ENCODE results near the gene ANTXR1.

DNA sequence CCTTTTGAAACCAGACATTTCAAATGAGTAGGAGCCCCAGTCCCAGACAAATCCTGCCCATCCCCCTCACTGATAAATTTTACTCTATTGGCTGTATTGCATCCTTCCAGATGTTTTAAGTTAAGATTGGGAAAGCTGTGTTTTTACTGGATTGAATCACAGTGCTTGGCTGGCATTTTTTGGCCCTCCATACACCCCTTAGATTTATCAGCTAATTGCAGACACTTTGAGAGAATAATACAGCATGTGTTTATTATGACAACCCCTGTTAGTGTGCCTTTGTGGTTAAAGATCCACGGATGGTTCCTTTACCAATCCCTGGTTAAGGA lies 74.9 kb downstream of the ANTXR1 start:
- TF ChIP-seq, protein P1, sequence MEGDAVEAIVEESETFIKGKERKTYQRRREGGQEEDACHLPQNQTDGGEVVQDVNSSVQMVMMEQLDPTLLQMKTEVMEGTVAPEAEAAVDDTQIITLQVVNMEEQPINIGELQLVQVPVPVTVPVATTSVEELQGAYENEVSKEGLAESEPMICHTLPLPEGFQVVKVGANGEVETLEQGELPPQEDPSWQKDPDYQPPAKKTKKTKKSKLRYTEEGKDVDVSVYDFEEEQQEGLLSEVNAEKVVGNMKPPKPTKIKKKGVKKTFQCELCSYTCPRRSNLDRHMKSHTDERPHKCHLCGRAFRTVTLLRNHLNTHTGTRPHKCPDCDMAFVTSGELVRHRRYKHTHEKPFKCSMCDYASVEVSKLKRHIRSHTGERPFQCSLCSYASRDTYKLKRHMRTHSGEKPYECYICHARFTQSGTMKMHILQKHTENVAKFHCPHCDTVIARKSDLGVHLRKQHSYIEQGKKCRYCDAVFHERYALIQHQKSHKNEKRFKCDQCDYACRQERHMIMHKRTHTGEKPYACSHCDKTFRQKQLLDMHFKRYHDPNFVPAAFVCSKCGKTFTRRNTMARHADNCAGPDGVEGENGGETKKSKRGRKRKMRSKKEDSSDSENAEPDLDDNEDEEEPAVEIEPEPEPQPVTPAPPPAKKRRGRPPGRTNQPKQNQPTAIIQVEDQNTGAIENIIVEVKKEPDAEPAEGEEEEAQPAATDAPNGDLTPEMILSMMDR (IDR thresholded peaks at IDR 0.05; ENCODE audit: poor library complexity): no peak
- TF ChIP-seq EZH2 (IDR thresholded peaks at IDR 0.05; ENCODE audit: borderline replicate concordance) (no peak), EZH2phosphoT487 (IDR thresholded peaks at IDR 0.05; ENCODE audit: low read depth, severe bottlenecking, unreplicated experiment) (no peak)

Measured in hepatocyte (in vitro differentiated cells).